Fibroblast of mammary gland (primary cell): ENCODE measurements around the gene DYRK1A.
A peak's percentile ranks its signal among the peaks of the same experiment; 100 is the strongest.

Experiments
- DNase-seq: peaks from one replicate; pipeline ENCODE4 v3.0.0-alpha.2; 2010; ENCODE audit warnings: low read depth
- H3K4me3 ChIP-seq: 2 replicates; pipeline ENCODE4 v1.5.1; 2011; ENCODE audit warnings: low read depth, mild to moderate bottlenecking, low read length, moderate library complexity; ENCODE audit not compliant: control insufficient read depth
- CTCF ChIP-seq: conservative IDR thresholded peaks from 2 replicates; pipeline ENCODE4 v1.5.1; 2011; ENCODE audit warnings: low read depth, low read length, inconsistent platforms; ENCODE audit not compliant: control insufficient read depth, insufficient read depth

DYRK1A gene

GRCh38 chr21:37374027-37374426 is 7.5 kb downstream of the DYRK1A start:
- peak; percentile 61 for DNase-seq
- no peak for TF ChIP-seq CTCF
- no peak overlapping the region for H3K4me3 ChIP-seq

GRCh38 chr21:37375866-37376574 is 9.4 kb downstream of the DYRK1A start:
- no peak for DNase-seq
- no peak overlapping the region for H3K4me3 ChIP-seq
- no peak for TF ChIP-seq CTCF

GRCh38 chr21:37378700-37379139 is 12.1 kb downstream of the DYRK1A start:
- H3K4me3 ChIP-seq, result no peak overlapping the region
- TF ChIP-seq CTCF, result no peak

GRCh38 chr21:37380349-37381323 is 14.1 kb downstream of the DYRK1A start:
- H3K4me3 ChIP-seq, result no peak overlapping the region

More at GRCh38 chr21:37378700-37379139, 12.1 kb downstream of the DYRK1A start:
- no peak for DNase-seq

GRCh38 chr21:37381883-37382585 is 15.5 kb downstream of the DYRK1A start:
- no peak for TF ChIP-seq CTCF
- no peak for DNase-seq
- no peak overlapping the region for H3K4me3 ChIP-seq

More at GRCh38 chr21:37380349-37381323, 14.1 kb downstream of the DYRK1A start:
- peak; percentile 40 for DNase-seq
- no peak for TF ChIP-seq CTCF

- H3K4me3 ChIP-seq, result no peak overlapping the region
- peak; percentile 55 for DNase-seq
- no peak for TF ChIP-seq CTCF
Observed at GRCh38 chr21:37383086-37383485, 16.5 kb downstream of the DYRK1A start.
